BE2C (cell line): Measurements from ENCODE around the gene TCERG1L.

Source experiments
- DNase-seq: peaks from one replicate; pipeline ENCODE4 v3.0.0-alpha.2; 2020
- H3K27me3 ChIP-seq: fragments of 250-450 bp; sonication (Bioruptor Pico); 2 replicates; pipeline ENCODE4 v1.5.1; 2020; ENCODE audit warnings: mild to moderate bottlenecking
- H3K36me3 ChIP-seq: fragments of 250-450 bp; sonication (Bioruptor Pico); 2 replicates; pipeline ENCODE4 v1.5.1; 2020; ENCODE audit warnings: mild to moderate bottlenecking
- H3K4me1 ChIP-seq: fragments of 250-450 bp; sonication (Bioruptor Pico); 2 replicates; pipeline ENCODE4 v1.5.1; 2020
- H3K4me3 ChIP-seq: 2 replicates; pipeline ENCODE4 v1.5.1; 2011; ENCODE audit warnings: low read depth, low read length
- H3K9me3 ChIP-seq: fragments of 250-450 bp; sonication (Bioruptor Pico); 2 replicates; pipeline ENCODE4 v1.5.1; 2020
- TF ChIP-seq, protein P1 (sequence below): IDR thresholded peaks from 2 replicates; pipeline ENCODE4 v1.5.1; 2012; ENCODE audit warnings: mild to moderate bottlenecking, low read depth, low read length

TCERG1L gene

DNA sequence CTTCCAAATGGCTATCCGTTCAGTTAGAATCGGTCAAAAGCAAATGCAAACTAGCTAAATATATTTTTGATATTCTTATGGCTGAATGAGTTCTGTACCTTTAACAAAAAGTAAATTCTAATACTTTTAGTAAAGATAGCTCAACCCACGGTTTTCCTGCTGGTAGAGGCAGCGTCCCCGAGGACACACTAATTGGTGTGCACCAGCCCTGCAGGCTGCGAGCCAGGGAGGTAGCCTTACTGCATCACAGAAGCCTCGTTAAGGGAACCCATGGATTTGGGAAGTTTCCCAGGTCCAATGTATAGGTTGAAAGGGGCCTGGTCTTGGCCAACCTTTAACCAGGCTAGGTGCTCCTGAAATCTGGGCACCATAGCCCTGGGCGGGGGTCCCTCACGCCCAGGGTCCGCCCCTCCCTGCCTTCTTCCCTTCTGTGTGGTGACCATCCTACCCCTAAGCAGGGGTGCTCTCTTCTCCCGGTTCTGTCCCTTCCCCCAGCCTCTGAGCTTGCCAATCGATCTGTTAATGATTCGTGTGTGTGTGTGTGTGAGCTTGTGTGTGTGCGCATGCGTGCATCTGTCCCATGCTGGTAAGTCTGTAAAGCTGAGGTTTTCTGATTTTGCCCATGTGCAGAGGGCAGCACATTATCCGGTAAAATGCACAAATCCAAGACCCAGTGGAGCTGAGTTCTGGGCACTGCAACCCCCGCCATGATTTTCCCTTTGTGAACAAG lies 191.7 kb downstream of the TCERG1L start:
- Histone ChIP-seq H3K4me3 (no peak overlapping the region), H3K27me3 (no peaks in the 10 kb centered on the region), H3K4me1 (no peaks in the 10 kb centered on the region), H3K36me3 (no peaks in the 10 kb centered on the region), H3K9me3 (no peaks in the 10 kb centered on the region)
- TF ChIP-seq, protein P1, sequence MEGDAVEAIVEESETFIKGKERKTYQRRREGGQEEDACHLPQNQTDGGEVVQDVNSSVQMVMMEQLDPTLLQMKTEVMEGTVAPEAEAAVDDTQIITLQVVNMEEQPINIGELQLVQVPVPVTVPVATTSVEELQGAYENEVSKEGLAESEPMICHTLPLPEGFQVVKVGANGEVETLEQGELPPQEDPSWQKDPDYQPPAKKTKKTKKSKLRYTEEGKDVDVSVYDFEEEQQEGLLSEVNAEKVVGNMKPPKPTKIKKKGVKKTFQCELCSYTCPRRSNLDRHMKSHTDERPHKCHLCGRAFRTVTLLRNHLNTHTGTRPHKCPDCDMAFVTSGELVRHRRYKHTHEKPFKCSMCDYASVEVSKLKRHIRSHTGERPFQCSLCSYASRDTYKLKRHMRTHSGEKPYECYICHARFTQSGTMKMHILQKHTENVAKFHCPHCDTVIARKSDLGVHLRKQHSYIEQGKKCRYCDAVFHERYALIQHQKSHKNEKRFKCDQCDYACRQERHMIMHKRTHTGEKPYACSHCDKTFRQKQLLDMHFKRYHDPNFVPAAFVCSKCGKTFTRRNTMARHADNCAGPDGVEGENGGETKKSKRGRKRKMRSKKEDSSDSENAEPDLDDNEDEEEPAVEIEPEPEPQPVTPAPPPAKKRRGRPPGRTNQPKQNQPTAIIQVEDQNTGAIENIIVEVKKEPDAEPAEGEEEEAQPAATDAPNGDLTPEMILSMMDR = no peak
- DNase-seq = no peak

DNA sequence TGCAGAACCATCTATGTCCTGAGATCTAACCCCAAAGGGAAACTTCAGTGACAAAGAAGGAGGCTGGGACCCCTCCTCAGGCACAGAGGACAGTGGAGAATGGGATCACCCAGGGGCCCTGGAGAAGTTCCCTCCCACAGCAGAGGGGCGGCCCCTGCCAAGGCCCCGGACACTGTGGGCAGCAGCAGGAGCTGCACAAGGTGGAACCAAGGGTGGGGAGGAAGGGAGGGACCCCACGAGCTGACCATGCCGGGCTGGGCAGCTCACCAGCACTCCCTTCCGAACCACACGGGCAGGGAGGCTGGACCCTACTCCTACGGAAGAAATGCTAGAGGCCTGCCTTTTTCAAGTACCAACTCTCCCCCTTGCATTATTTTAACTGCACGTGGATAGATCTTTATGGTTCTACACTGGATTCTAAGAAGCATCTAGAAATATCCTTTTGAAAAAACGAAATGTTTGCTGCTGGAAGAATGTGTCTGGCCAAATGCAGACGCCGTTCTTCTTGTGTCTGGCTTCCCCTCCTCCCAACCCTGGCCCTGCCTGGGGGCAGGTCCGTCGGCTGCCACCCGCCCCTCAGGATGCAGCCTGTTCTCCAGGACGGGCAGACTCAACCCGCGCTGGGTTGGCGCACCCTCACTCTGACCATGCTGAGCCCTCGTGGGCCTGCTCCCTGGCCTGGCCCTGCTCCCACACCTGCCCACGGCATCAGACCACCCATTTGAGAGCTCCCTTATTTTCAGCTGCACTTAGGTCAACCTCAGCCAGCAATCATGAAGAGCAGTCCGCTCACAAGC lies 193.9 kb downstream of the TCERG1L start:
- TF ChIP-seq, protein P1 = no peak
- no peak overlapping the region for H3K4me3 ChIP-seq
- no peaks in the 10 kb centered on the region for H3K27me3 ChIP-seq
- no peak for DNase-seq
- H3K9me3 ChIP-seq = no peaks in the 10 kb centered on the region
- H3K36me3 ChIP-seq = no peaks in the 10 kb centered on the region
- no peaks in the 10 kb centered on the region for H3K4me1 ChIP-seq

DNA sequence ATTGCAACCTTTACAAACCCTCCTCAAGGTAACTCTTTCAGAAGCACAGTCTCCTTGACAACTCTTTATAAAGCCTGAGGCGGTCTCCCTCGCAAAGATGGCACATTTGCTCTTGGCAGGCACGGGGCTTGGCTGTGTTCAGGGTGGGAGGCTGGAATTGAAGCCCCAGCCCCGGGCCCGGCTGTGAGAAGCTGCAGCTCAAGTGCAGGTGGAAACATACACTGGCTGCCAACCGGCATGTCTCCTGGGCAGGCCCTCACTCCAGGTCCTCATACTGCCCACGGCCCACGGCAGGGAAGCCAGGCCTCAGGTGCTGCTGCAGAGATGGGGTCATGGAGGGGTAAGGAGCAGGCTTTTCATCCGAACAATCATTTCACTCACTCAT lies 194.5 kb downstream of the TCERG1L start:
- Histone ChIP-seq H3K4me1 (no peaks in the 10 kb centered on the region), H3K27me3 (no peaks in the 10 kb centered on the region), H3K4me3 (no peak overlapping the region), H3K36me3 (no peaks in the 10 kb centered on the region), H3K9me3 (no peaks in the 10 kb centered on the region)
- no peak for DNase-seq
- TF ChIP-seq, protein P1 = no peak

DNA sequence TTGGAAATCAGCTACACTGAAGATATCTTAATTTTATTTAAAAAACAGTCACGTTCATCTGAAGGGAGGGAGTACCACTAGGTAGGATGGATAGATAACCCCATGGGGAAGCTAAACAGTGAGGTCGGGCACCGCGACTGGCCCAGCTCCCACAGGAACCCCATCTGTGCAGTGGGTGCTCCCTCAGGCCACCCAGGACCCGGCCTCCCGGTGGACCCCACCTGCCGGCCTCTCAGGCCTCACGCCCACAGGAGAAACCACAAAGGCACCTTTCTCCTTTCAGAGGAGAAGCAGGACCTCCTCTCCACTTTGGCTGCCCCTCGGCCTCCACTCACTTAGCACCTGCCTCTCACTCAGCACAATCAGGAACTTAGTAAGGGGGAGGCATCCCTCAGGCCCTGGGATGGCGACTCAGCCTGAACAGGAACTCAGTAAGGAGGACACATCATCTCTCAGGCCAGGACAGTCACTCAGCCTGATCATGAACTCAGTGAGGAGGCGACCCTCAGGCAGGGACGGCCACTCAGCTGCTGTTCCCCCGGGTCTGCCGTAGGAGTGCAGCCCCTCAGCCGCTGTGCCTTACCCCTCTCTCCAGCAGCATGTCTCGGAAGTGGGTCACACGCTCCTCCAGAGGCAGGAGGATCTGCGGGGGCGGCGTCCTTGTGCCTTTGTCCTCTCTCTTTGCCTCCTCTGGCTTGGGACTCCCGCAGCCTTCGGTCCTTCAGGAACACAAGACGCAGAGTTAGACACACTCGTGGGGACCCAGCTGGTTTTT lies 195.1 kb downstream of the TCERG1L start:
- H3K4me1 ChIP-seq = no peaks in the 10 kb centered on the region
- no peak overlapping the region for H3K4me3 ChIP-seq
- H3K36me3 ChIP-seq = no peaks in the 10 kb centered on the region
- H3K27me3 ChIP-seq = no peaks in the 10 kb centered on the region
- H3K9me3 ChIP-seq = no peaks in the 10 kb centered on the region
- no peak for DNase-seq
- TF ChIP-seq, protein P1 = no peak

DNA sequence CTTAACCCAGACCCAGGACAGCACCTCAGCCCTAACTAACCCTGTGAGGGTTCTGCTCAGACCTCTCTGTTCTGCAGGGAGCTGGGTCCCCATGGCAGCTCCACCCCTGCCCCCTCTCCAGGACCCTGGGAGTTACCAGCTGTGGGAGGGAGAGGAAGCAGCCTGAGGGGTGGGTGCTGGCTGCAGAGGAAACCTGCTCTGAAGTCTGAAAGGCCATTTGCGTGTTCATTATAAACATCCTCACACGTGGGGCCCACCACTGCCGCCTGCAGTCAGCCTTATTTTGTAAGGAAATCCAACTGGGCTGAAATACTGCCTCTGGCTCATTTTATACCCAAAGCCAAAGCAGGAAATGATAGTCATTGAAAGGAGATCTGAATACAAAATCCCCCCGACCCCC lies 195.7 kb downstream of the TCERG1L start:
- no peaks in the 10 kb centered on the region for H3K9me3 ChIP-seq
- H3K27me3 ChIP-seq = no peaks in the 10 kb centered on the region
- H3K36me3 ChIP-seq = no peaks in the 10 kb centered on the region
- DNase-seq = no peak
- TF ChIP-seq, protein P1 = no peak
- no peaks in the 10 kb centered on the region for H3K4me1 ChIP-seq
- H3K4me3 ChIP-seq = no peak overlapping the region
